ENCODE results near the gene FBXW5.

GRCh38 chr9:136923881-136924280 lies 20.7 kb downstream of the FBXW5 start:
- TF ChIP-seq CTCF (IDR thresholded peaks at IDR 0.05) (no peak), POLR2A (IDR thresholded peaks at IDR 0.05) (no peak), EP300 (IDR thresholded peaks at IDR 0.05) (no peak), POLR2AphosphoS5 (IDR thresholded peaks at IDR 0.05) (no peak)

Data from suprapubic skin (tissue), 4 donors.